NCI-H748 treated with DMSO at 0.1 percent for 48 hours (cell line): ENCODE measurements around the gene SMAD2.

Source experiments
- DNase-seq: peaks from one replicate; lab custom pipeline; 2025; lab: John Stamatoyannopoulos, UW

The SMAD2 gene

GRCh38 chr18:47931718-47932103, 1.3 kb upstream of the SMAD2 start:
- peak; percentile 40 for DNase-seq

DNA sequence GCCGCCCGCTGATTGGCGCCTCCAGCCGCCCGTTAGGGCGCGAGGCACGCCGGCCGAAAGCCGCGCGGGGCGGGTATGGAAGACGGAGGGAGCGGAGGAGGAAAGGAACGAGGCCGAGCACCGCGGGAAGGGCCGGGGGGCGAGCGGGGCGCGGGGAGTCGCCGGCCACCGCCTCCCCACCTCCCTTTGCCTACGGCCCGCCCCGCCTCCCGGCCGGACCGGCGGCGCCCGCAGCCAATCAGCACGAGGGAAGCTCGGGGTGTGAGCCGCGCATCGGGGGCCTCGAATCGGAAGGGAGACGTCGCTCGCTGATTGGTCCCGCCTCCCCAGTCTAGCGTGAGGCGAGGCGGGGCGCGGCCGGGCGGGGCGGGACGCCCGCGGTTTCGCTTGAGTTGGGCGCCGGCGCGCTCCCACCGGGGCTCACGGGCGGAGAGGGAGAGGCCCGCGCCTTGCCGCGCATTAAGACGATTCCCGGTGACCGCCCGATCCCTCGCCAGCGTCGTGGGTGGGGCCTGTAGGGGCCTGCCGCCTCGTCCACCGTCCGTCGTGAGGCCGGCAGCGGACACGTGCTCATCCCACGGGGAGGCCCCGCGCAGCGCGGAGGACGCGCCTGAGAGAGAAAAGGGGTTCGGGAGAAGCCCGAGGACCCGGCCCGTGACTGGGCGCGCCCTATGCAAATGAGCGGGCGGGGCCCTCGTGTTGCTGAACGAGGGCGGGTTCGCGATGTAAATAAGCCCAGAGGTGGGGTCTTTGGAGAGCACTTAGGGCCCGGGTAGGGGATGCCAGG, 665 bp upstream of the SMAD2 start:
- peak; percentile 88 for DNase-seq

GRCh38 chr18:47929681-47930198, 719 bp downstream of the SMAD2 start:
- DNase-seq = no peak

GRCh38 chr18:47928466-47928865, 2.0 kb downstream of the SMAD2 start:
- no peak for DNase-seq

- no peak for DNase-seq
Observed at GRCh38 chr18:47926101-47926850, 4.2 kb downstream of the SMAD2 start.

GRCh38 chr18:47919916-47920315, 10.5 kb downstream of the SMAD2 start:
- no peak for DNase-seq

- DNase-seq = no peak
Observed at GRCh38 chr18:47917923-47918610, 12.4 kb downstream of the SMAD2 start.

DNA sequence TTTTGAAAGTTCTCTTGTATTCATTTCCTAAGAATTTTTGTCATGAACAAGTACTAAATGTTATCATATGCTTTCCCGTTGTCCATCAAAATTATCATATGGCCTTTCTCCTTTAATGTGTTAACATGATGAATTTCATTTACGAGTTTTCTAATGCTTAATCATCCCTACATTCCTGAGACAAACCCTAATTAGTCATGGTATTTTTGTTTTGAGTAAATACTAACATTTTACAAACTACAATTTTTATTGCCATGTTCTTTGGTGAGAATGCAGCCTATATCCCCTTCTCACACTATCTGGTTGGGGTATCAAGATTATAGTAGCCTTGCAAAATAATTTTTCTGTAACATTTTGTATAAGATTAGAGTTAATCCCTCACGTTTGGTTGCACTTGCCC, 14.5 kb downstream of the SMAD2 start:
- DNase-seq = no peak

DNA sequence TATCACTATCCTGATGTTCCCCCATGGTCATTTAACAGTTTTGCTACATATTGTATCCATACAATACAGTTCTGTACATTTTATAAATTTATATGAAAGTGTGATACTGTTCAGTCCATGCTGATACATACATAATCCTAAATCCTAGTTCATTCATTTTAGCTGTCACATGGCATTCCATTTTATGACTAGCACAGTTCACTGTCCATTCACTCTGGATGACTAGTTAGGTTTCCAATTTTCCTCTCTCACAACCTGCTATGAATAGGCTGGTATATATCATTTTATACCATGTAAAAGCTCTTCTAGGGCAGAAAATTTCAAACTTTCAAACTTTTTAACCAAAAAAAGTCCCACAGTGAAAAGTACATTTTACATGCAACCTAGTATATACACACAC, 15.2 kb downstream of the SMAD2 start:
- DNase-seq = no peak

GRCh38 chr18:47912794-47913585, 17.5 kb downstream of the SMAD2 start:
- no peak for DNase-seq

GRCh38 chr18:47912343-47912742, 18.1 kb downstream of the SMAD2 start:
- no peak for DNase-seq

DNA sequence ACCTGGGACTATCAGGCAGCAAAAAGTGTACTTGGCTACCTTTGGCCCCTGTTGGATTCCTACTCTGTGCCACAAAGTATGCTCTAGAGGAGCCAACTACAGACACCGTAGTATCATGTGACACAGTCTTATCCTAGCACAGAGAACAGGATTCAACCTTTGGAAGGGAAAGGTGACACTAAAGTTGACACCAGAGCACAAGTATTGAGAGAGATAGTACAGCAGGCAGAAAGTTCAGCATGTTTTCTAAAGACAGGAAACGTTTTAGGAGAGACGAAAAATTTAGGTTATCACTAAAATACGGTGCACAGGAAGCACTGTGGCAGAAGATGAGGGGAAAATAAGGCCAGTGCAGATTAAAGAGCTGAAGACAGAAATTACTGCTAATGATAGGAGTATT, 18.6 kb downstream of the SMAD2 start:
- DNase-seq = no peak

DNA sequence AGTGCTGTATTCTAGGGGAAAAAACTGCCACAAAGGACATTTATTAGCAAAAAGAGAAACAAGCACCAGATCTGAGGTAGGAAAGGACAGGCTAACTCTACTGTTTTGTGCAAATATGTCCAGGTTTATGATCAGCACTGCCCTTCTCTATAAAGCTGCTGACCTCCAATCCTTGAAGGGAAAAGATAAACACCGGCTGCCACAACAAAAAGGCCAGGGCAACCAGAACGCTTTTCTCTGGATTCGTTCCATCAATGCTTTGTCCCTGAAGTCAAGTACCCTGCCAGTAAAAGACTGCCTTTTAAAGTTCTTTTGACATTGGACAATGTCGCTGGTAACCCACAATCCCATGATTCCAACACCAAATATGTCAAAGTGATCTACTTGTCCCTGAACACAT, 21.0 kb downstream of the SMAD2 start:
- no peak for DNase-seq

GRCh38 chr18:47908592-47908991, 21.9 kb downstream of the SMAD2 start:
- DNase-seq = no peak

- no peak for DNase-seq
Observed at GRCh38 chr18:47906408-47906807, 24.1 kb downstream of the SMAD2 start.

DNA sequence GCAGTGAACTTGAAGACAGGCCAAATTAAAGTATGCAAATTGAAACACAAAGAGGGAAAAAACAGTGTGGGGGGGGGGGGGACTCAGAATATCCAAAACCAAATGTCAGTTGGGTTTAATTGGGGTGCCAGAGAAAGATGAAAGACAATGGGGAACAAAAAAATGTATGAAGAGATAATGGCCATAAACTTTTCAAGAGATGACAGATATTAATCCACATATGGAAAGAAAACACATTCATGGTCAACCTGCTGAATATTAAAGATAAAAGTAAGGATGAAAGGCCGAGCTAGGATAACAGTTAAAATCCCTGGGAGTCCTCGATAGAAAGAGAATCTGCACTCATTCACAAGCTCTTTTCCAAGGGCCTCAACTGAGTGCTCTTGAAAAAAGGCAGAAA, 26.6 kb downstream of the SMAD2 start:
- no peak for DNase-seq

DNA sequence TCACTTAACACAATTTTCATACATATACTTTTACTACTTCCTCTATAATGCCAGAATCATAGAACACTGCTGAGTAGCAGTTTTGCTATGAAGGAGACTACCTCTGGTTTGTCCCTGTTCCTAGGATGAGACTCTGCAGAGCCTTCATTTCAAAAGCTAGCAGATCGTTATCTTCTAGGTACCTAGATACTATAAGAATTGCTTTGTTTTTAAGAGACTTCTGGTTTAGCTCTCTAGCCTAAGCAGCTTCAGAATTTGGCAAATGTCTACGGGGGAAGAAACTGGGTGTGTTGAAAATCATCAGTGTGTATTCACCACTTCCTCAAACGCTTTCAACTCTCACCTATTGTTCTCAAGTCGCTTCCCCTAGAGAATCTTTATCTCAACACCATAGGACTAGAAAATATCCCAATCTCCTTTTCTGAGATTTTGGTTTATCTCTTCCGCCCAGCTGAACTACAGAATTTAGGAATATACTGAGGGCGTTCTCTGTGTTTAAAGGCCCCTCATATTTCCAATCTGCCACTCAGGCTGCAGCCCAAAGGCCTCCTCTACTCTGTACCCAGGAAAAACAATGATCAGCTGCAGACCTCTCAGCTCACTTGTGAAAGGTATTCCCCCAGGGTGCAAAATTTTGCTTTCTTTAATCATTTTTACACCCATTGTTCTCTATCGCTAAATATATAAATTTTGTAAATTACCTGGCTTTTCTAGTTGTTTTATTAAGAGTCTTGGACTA, 28.7 kb downstream of the SMAD2 start:
- DNase-seq = no peak

- DNase-seq = peak; percentile 38
Observed at GRCh38 chr18:47899107-47899840, 31.2 kb downstream of the SMAD2 start.

DNA sequence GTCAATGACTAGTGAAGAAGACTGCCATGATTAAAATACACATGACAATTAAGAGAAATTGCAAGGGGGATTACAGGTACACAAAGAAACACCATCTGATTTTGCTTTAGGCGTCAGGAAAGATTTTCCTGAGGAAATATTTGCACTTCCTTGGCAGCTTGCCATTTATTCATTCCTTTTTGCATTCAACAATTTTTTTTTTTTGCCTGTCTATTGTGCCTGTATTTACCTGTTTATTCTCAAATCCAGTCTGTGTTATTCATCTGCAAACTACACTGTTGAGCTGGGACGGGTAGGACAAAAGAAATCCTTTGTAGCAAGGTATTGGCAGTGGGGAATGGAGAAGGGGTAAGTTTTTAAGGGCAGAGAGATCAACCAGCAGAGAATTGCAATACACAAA, 31.8 kb downstream of the SMAD2 start:
- peak; percentile 90 for DNase-seq

DNA sequence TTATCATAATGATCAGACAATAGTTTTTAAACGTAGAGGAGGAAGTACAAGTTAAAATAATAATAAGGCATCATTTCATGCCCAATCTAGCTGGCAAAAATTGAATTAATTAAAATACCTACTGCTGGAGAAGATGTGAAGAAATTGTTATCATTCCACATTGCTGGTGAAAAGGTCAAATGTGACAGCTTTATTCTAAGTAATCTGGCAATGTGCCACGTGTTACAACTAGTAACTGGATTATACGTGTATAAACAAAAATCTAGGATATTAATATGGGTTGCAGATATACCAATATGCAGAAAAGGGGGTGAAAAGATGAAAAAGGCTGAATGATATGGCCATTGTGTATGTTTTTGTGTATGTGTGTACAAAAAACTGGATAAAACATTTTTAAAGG, 32.4 kb downstream of the SMAD2 start:
- DNase-seq = no peak
